Thoracic aorta (tissue), 2 donors: Measurements from ENCODE around the gene NEU1. TPM values are rescaled to one million over a fixed set of nuclear protein-coding genes. Genes with fewer than 3 reads are reported as not detected.

ENCODE experiments used
- ATAC-seq: fragments of 150-250 bp; one replicate; pipeline ENCODE4 v1.8.0; 2017; ENCODE audit warnings: low read depth; ENCODE audit not compliant: insufficient number of reproducible peaks, low FRiP score
- DNase-seq: peaks from one replicate; pipeline ENCODE4 v3.0.0-alpha.2; 2020; ENCODE audit warnings: low spot score
- H3K27ac ChIP-seq, 2 donors: fragments of 200-600 bp; sonication (generic); 1 replicate in 1 of 2; 2 replicates in 1 of 2; pipeline ENCODE4 v1.5.1; 2016; ENCODE audit warnings: mild to moderate bottlenecking in 2 of 2, moderate library complexity in 2 of 2
- H3K27me3 ChIP-seq: fragments of 200-600 bp; sonication (generic); replicated peaks from 2 replicates; pipeline ENCODE4 v1.6.0; 2016; ENCODE audit warnings: mild to moderate bottlenecking; ENCODE audit not compliant: insufficient read depth
- H3K36me3 ChIP-seq: fragments of 200-600 bp; sonication (generic); one replicate; pipeline ENCODE4 v1.5.1; 2016
- H3K4me1 ChIP-seq, 2 donors: fragments of 200-600 bp; sonication (generic); 1 replicate in 1 of 2; 2 replicates in 1 of 2; pipeline versions ENCODE4 v1.5.1 to v1.6.0; 2016; ENCODE audit warnings: low read depth in 2 of 2, mild to moderate bottlenecking in 1 of 2; ENCODE audit not compliant: control insufficient read depth in 1 of 2
- H3K4me3 ChIP-seq: fragments of 200-600 bp; sonication (generic); 2 replicates; pipeline ENCODE4 v1.5.1; 2016; ENCODE audit warnings: mild to moderate bottlenecking
- H3K9me3 ChIP-seq: fragments of 200-600 bp; sonication (generic); 2 replicates; pipeline ENCODE4 v1.5.1; 2016
- CTCF ChIP-seq: fragments of 200-600 bp; sonication (generic); IDR thresholded peaks from one replicate; pipeline ENCODE4 v1.5.1; 2019; ENCODE audit warnings: antibody characterized with exemption
- total RNA-seq, 2 donors: library from RNA; depleted of rRNA; stranded (reverse); fragments of >200 nt; gene quantifications; one replicate each; pipeline versions ENCODE4 v1.1.0 to v1.2.3, GENCODE V29; 2016

The NEU1 gene
- total RNA-seq, 2 donors from 2014 or later = 26.0 to 35.2 TPM

- H3K27me3 ChIP-seq = no peaks in the 10 kb centered on the region
- no peaks in the 10 kb centered on the region for H3K9me3 ChIP-seq
- peaks cover 15 to 35% of the 10 kb centered on the region in 2 donors for H3K4me1 ChIP-seq
- peak overlapping the region; percentile 65 to 82 for H3K27ac ChIP-seq
- peak overlapping the region; percentile 92 for H3K4me3 ChIP-seq
- H3K36me3 ChIP-seq = peaks cover 6% of the 10 kb centered on the region
- TF ChIP-seq CTCF = no peak
- ATAC-seq (no peak), DNase-seq (no peak)
Measured at GRCh38 chr6:31898383-31899011, 35.9 kb upstream of the NEU1 start.

- DNase-seq = peak; percentile 36
- Histone ChIP-seq H3K9me3 (no peaks in the 10 kb centered on the region), H3K36me3 (peaks cover 13% of the 10 kb centered on the region), H3K27me3 (no peaks in the 10 kb centered on the region), H3K4me3 (peak within 1 kb of the TSS; percentile 92), H3K4me1 (peaks cover 13 to 28% of the 10 kb centered on the region in 2 donors), H3K27ac (peak within 1 kb of the TSS; percentile 65 to 82)
- TF ChIP-seq CTCF = no peak
- peak; percentile 39 for ATAC-seq
Measured at GRCh38 chr6:31897612-31898382, 35.2 kb upstream of the NEU1 start, which contains the start of gene EHMT2. Gene EHMT2 (minus strand): TSS chr6:31897698. CDS start chr6:31897677, 21 bp downstream.

- Histone ChIP-seq H3K9me3 (no peaks in the 10 kb centered on the region), H3K36me3 (peaks cover 19% of the 10 kb centered on the region), H3K4me1 (peaks cover 10 to 23% of the 10 kb centered on the region in 2 donors), H3K27me3 (no peaks in the 10 kb centered on the region), H3K4me3 (peak overlapping the region; percentile 92), H3K27ac (peak overlapping the region; percentile 46 to 73)
- DNase-seq (no peak), ATAC-seq (no peak)
- TF ChIP-seq CTCF = no peak
Measured at GRCh38 chr6:31896856-31897611, 34.4 kb upstream of the NEU1 start.

GRCh38 chr6:31896493-31896855 lies 33.9 kb upstream of the NEU1 start:
- DNase-seq = no peak
- peak overlapping the region; percentile 46 to 73 for H3K27ac ChIP-seq

More at GRCh38 chr6:31896493-31896855, 33.9 kb upstream of the NEU1 start:
- ATAC-seq = no peak
- Histone ChIP-seq H3K9me3 (no peaks in the 10 kb centered on the region), H3K4me3 (peak overlapping the region; percentile 92), H3K4me1 (peaks cover 10 to 23% of the 10 kb centered on the region in 2 donors), H3K27me3 (no peaks in the 10 kb centered on the region), H3K36me3 (peaks cover 19% of the 10 kb centered on the region)
- no peak for TF ChIP-seq CTCF
